ENCODE measurements around the gene MICAL3. TPM values are rescaled to one million over a fixed set of nuclear protein-coding genes. Genes with fewer than 3 reads are reported as not detected.
"Not testable (repeated sequence)": the region's sequence is repeated elsewhere in the genome, so short reads cannot be mapped to it uniquely, and the experiment has no call there.

MICAL3 gene
- total and polyA plus RNA-seq, 4 donors: 59.9 to 113 (median 75.9) TPM

DNA sequence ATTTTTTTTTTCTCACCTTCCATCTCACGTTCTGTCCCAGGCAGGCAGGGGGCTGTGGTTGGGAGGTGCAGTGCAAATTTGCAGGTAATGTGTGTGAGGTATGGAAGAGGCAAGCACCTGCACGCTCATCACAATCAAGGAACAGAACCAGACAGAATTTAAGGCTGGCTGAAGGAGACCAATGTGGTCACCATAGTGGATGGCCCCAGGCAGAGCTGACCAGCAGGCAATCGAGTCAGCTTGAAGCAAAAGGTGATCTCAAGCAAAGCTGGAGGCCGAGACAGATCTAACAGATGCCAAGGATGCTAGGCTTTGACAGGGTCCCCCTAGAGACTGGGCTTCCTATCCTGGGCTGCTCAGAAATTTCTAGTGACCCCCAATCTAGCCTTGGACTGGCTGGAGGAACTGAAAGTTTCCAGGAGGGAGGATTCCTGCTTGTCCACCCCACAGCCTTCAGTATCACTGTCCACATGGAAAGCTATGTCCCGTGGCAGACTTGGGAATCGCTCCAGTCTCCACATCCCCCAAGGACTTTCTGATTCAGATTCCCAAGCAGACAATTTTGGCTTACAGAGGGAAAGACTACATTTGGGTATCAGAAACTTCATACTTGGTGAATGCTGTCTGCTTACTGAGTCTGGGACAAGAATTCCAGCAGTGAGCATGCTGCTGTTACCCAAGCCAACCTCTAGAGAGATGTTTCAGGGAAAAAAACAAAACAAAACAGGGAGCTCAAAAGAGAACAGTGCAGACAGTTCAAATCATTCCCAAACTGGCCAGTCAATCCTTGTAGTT lies 9.0 kb upstream of the MICAL3 start:
- Histone ChIP-seq H3K9me3 (ENCODE audit: control insufficient read depth, insufficient read depth, low read length) (no peaks in the 10 kb centered on the region), H3K27ac (ENCODE audit: low read depth, low read length) (no peak overlapping the region), H3K36me3 (ENCODE audit: control insufficient read depth, insufficient read depth, low read length) (no peaks in the 10 kb centered on the region), H3K4me3 (ENCODE audit: low read depth, low read length) (no peak overlapping the region), H3K4me1 (ENCODE audit: control insufficient read depth, insufficient read depth, low read length) (no peaks in the 10 kb centered on the region), H3K27me3 (ENCODE audit: control insufficient read depth, insufficient read depth, low read length) (no peaks in the 10 kb centered on the region)
- DNase-seq (ENCODE audit: low read depth in 4 of 6, low spot score in 6 of 6): no peak
- 90% methylated on average over 4 of the region's 6 CpGs for WGBS (ENCODE audit: insufficient coverage)

DNA sequence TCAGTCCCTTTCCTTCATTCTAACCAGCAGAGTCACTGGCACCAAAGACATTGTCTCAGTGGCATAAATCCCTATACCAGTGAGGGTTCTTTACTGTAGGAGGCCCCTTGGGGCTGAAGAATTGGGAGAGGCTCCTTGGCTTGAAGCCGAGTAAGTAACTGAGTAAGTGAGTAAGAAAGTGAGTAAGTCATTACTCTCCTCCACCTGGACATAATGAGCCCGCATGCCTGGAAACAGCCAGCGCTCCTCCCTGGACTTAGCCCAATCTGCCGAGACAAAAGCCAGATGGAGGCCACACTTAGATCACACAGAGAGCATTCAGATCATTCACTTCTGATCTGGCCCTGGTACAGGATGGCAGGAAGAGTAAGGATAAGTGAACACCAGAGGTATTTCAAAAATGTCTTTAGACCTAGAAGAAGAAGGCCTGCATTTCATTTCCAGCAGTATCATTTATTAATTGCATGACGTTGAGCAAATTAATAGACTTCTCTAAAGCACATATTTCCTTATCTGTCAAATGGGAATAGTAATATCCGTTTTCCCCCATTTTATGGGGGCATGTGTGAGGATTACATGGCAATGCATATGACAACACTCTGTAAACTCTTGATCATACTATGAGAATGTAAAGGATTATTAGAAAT lies 8.2 kb upstream of the MICAL3 start:
- Histone ChIP-seq H3K27me3 (ENCODE audit: control insufficient read depth, insufficient read depth, low read length) (no peaks in the 10 kb centered on the region), H3K27ac (ENCODE audit: low read depth, low read length) (no peak overlapping the region), H3K4me1 (ENCODE audit: control insufficient read depth, insufficient read depth, low read length) (no peaks in the 10 kb centered on the region), H3K36me3 (ENCODE audit: control insufficient read depth, insufficient read depth, low read length) (no peaks in the 10 kb centered on the region), H3K4me3 (ENCODE audit: low read depth, low read length) (no peak overlapping the region), H3K9me3 (ENCODE audit: control insufficient read depth, insufficient read depth, low read length) (no peaks in the 10 kb centered on the region)
- WGBS (ENCODE audit: insufficient coverage): no CpG with 5 or more reads among the region's 6 CpGs
- DNase-seq (ENCODE audit: low read depth in 4 of 6, low spot score in 6 of 6): no peak

DNA sequence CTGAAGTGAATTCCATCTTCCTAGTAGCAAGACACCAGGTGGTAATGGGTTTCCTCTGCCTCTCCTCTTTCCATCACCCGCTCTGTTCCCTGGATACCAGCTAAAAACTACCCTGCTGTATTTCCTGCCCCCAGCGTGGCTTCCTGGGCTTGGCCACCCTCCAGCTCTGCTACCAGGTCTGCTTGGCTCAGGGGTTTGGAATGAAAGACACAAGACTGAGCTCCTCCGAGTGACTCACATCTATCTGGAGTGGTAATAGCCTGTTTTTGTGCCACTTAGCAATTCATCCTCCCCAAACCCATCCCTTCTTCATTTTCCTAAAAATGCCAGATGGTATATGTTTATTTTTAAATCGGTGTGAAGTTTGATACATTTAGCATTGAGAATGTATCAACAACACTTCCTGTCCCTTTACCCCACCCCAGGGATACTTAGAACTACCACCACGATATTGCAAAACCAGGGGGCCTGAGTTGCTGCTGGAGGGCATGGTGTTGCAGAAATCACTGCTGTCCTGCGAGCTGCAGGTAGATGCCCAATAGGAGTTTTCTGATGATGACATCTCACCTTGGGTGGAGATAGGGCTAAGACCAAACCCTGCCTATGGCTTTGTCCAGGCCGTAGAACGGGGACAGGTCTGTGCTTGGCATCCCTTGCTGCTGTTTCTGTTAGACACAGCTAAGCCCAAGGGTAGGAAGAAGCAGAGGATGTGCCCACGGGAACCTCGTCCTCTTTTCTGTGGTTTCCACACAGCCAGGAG lies 7.5 kb upstream of the MICAL3 start:
- no peak overlapping the region for H3K27ac ChIP-seq (ENCODE audit: low read depth, low read length)
- no peak overlapping the region for H3K4me3 ChIP-seq (ENCODE audit: low read depth, low read length)
- no peaks in the 10 kb centered on the region for H3K36me3 ChIP-seq (ENCODE audit: control insufficient read depth, insufficient read depth, low read length)
- no peaks in the 10 kb centered on the region for H3K9me3 ChIP-seq (ENCODE audit: control insufficient read depth, insufficient read depth, low read length)
- H3K4me1 ChIP-seq (ENCODE audit: control insufficient read depth, insufficient read depth, low read length): no peaks in the 10 kb centered on the region
- no peaks in the 10 kb centered on the region for H3K27me3 ChIP-seq (ENCODE audit: control insufficient read depth, insufficient read depth, low read length)
- WGBS (ENCODE audit: insufficient coverage): 94% methylated on average over 3 of the region's 10 CpGs
- peak in 1 of 6 donors; percentile 45 for DNase-seq (ENCODE audit: low read depth in 4 of 6, low spot score in 6 of 6)

DNA sequence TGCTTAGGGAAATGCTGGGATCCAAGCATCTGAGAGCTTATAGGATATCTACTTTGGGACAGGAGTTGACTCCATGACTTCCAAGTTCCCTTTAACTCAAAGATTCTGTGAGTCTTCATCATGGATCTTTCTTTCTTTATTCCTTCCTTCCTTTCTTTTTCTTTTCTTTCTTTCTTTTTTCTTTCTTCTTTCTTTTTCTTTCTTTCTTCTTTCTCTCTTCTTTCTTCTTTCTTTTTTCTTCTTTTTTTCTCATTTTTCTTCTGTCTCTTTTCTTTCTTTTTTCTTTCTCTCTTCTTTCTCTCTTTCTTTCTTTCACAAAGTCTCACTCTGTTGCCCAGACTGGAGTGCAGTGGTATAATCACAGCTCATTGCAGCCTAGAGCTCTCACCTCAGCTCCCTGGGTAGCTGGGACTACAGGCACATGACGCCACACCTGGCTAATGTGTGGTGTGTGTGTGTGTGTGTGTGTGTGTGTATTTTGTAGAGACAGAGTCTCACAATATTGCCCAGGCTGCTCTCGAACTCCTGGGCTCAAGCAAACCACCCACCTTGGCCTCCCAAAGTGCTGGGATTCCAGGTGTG lies 5.4 kb upstream of the MICAL3 start:
- WGBS (ENCODE audit: insufficient coverage): 88% methylated on average over 1 of the region's 2 CpGs
- H3K4me1 ChIP-seq (ENCODE audit: control insufficient read depth, insufficient read depth, low read length): peaks cover 8% of the 10 kb centered on the region

DNA sequence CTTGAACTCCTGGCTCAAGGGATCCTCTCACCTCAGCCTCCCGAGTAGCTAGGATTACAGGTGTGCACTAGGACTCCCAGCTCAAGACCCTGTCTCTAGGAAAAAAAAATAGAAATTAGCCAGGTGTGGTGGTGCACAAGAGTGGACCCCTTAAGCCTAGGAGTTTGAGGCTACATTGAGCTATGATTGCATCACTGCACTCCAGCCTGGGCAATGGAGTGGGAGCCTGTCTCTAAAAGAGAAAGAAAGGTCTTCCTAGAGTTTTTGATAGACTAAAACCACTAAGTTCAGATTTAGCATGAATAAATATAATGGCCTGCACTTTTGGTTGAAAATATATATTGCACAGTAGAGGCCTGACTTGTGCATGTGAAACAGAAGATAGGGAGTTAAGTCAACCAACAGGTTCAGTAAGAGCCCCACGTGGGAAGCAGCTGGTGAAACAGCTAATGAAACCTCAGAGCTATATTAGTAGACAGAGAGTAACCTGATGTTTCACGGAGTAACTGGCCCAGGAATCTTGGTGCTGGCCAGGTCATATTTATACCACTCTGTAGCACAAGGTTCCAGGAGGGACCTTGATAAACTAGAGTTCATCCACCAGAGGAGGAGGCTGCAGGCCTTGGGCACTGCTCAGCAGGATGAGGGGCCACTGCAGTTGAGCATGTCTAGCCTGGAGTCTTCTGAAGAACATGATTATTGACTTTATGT lies 4.6 kb upstream of the MICAL3 start:
- no peak overlapping the region for H3K27ac ChIP-seq (ENCODE audit: low read depth, low read length)
- H3K27me3 ChIP-seq (ENCODE audit: control insufficient read depth, insufficient read depth, low read length): no peaks in the 10 kb centered on the region
- peaks cover 11% of the 10 kb centered on the region for H3K4me1 ChIP-seq (ENCODE audit: control insufficient read depth, insufficient read depth, low read length)
- 53% methylated on average over 2 of the region's 3 CpGs for WGBS (ENCODE audit: insufficient coverage)
- no peaks in the 10 kb centered on the region for H3K9me3 ChIP-seq (ENCODE audit: control insufficient read depth, insufficient read depth, low read length)
- no peaks in the 10 kb centered on the region for H3K36me3 ChIP-seq (ENCODE audit: control insufficient read depth, insufficient read depth, low read length)
- no peak for DNase-seq (ENCODE audit: low read depth in 4 of 6, low spot score in 6 of 6)
- no peak overlapping the region for H3K4me3 ChIP-seq (ENCODE audit: low read depth, low read length)

More for the DNA sequence above, 5.4 kb upstream of the MICAL3 start:
- no peaks in the 10 kb centered on the region for H3K27me3 ChIP-seq (ENCODE audit: control insufficient read depth, insufficient read depth, low read length)
- DNase-seq (ENCODE audit: low read depth in 4 of 6, low spot score in 6 of 6): no peak
- H3K27ac ChIP-seq (ENCODE audit: low read depth, low read length): no peak overlapping the region
- no peak overlapping the region for H3K4me3 ChIP-seq (ENCODE audit: low read depth, low read length)
- no peaks in the 10 kb centered on the region for H3K36me3 ChIP-seq (ENCODE audit: control insufficient read depth, insufficient read depth, low read length)
- no peaks in the 10 kb centered on the region for H3K9me3 ChIP-seq (ENCODE audit: control insufficient read depth, insufficient read depth, low read length)

DNA sequence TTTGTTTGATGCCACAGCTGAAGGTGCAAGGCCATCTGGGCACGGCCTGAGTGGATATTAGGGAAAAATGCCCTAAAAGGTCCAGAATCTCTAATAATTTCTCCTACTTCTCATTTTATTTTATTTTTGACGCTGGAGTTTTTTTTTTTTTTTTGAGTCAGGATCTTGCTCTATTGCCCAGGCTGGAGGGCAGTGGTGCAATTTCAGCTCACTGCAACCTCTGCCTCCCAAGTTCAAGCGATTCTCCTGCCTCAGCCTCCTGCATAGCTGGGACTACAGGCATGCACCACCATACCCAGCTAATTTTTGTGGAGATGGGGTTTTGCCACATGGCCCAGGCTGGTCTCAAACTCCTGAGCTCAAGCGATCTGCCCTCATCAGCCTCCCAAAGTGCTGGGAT lies 1.5 kb upstream of the MICAL3 start:
- DNase-seq (ENCODE audit: low read depth in 4 of 6, low spot score in 6 of 6); H3K27ac ChIP-seq (ENCODE audit: low read depth, low read length); H3K27me3 ChIP-seq (ENCODE audit: control insufficient read depth, insufficient read depth, low read length); H3K9me3 ChIP-seq (ENCODE audit: control insufficient read depth, insufficient read depth, low read length); H3K36me3 ChIP-seq (ENCODE audit: control insufficient read depth, insufficient read depth, low read length); H3K4me3 ChIP-seq (ENCODE audit: low read depth, low read length): not testable (repeated sequence)
- H3K4me1 ChIP-seq (ENCODE audit: control insufficient read depth, insufficient read depth, low read length): peaks cover 18% of the 10 kb centered on the region
- WGBS (ENCODE audit: insufficient coverage): 80% methylated on average over 1 of the region's 4 CpGs

DNA sequence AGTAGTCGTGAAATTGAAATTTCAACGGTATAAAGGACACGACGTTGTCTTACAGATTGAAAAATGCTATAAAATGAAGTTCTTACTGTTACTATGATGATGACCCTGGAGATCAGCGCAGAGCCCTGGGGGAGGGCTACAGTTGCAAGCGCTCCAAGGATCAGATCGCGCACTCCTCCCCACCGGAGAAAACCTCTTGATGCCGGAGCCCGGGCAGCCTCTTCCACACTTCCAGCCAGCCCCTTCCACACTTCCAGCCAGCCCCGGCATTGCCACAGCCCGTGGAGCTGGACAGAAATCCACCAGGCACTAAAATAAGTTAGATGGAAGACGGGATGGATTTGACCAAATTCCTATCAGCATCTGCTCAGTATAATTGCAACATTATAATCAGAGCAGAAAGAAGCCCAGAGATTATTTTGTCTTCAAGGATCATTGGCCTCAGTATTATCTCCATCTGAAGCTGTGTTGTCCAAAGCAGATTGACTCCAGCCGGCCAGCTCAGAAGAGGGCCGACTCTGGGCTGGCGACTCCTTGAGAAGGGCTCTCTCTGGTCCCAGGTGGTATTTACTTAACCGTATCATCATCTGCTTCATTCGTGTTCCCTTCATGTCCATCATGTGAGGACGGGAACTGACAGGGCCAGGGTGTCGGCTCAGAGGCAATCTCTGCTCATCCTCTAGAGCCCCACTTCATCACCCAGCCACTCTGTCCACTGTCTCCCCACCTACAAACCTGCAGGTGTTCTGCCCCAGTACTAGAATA lies 777 bp upstream of the MICAL3 start:
- 34% methylated on average over 17 of the region's 21 CpGs for WGBS (ENCODE audit: insufficient coverage)
- Histone ChIP-seq H3K9me3 (ENCODE audit: control insufficient read depth, insufficient read depth, low read length) (no peaks in the 10 kb centered on the region), H3K4me3 (ENCODE audit: low read depth, low read length) (peak overlapping the region; percentile 28), H3K4me1 (ENCODE audit: control insufficient read depth, insufficient read depth, low read length) (peaks cover 18% of the 10 kb centered on the region), H3K36me3 (ENCODE audit: control insufficient read depth, insufficient read depth, low read length) (no peaks in the 10 kb centered on the region), H3K27me3 (ENCODE audit: control insufficient read depth, insufficient read depth, low read length) (no peaks in the 10 kb centered on the region), H3K27ac (ENCODE audit: low read depth, low read length) (no peak overlapping the region)
- DNase-seq (ENCODE audit: low read depth in 4 of 6, low spot score in 6 of 6): no peak

DNA sequence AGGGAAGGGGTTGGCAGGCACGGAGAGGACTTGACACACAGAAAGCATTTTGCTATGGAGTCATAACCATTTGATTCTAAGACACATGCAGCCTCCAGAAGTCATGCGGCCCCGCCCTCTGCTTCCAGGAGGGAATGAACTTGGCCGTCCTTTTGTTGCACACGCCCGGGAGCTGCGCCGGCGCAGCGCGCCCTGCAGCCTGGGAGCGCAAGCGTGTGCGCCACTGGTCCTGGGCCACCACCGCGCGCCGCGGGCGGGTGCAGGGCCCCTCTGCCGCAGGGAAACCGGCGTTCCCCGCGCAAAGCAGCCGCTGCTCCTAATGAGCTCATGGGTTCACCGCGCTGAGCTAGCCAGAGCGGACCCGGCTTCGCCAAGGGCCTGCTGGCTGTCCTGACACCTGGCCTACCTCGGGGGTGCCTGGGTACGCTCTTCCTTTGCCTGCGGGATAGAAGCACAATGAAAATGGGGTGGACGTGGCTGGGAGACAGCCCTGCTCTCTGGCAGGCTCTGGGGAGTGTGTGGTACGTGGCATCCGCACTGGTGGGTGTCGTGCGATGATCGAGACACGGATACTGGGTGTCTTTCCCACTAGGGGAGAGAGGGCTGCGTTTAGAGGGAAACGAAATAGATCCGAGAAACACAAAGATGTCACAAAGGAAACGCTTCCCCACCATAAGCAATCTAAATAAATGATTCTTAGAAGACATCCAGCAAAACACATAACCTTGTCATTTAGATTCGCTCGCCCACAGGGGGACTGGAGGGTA lies 669 bp downstream of the MICAL3 start:
- Histone ChIP-seq H3K27ac (ENCODE audit: low read depth, low read length) (peak overlapping the region; percentile 64), H3K4me3 (ENCODE audit: low read depth, low read length) (peak overlapping the region; percentile 61), H3K36me3 (ENCODE audit: control insufficient read depth, insufficient read depth, low read length) (no peaks in the 10 kb centered on the region), H3K27me3 (ENCODE audit: control insufficient read depth, insufficient read depth, low read length) (no peaks in the 10 kb centered on the region), H3K9me3 (ENCODE audit: control insufficient read depth, insufficient read depth, low read length) (no peaks in the 10 kb centered on the region), H3K4me1 (ENCODE audit: control insufficient read depth, insufficient read depth, low read length) (peaks cover 18% of the 10 kb centered on the region)
- WGBS (ENCODE audit: insufficient coverage): under 1% methylated on average over 38 of the region's 47 CpGs
- DNase-seq (ENCODE audit: low read depth in 4 of 6, low spot score in 6 of 6): peak in 5 of 6 donors; percentile 50 to 93 (median 66)

All from spinal cord (tissue), 10 donors.